ENCODE data around the gene TBC1D23. TPM values are rescaled to one million over a fixed set of nuclear protein-coding genes. Genes with fewer than 3 reads are reported as not detected.

Gene TBC1D23
- total and polyA plus RNA-seq, 8 donors = 7.0 to 79.5 (median 17.3) TPM

GRCh38 chr3:100268156-100268555 is 7.4 kb downstream of the TBC1D23 start:
- DNase-seq = no peak
- TF ChIP-seq POLR2A (IDR thresholded peaks at IDR 0.05) = no peak
- TF ChIP-seq POLR2AphosphoS5 (IDR thresholded peaks at IDR 0.05) = no peak
- no peak for TF ChIP-seq CTCF (IDR thresholded peaks at IDR 0.05)
- no peak for TF ChIP-seq EP300 (IDR thresholded peaks at IDR 0.05)
- H3K4me3 ChIP-seq = no peak overlapping the region
- H3K36me3 ChIP-seq = no peaks in the 10 kb centered on the region
- H3K27ac ChIP-seq = no peak overlapping the region
- intact Hi-C loops (cut with DNase I; ENCODE audit: low total_unique reads) = no loop called here
- H3K9me3 ChIP-seq = no peaks in the 10 kb centered on the region
- H3K27me3 ChIP-seq = no peaks in the 10 kb centered on the region
- peaks cover 4 to 74% (median 44%) of the 10 kb centered on the region in 4 donors for H3K4me1 ChIP-seq

GRCh38 chr3:100269001-100269400 is 8.2 kb downstream of the TBC1D23 start:
- no peak for TF ChIP-seq EP300 (IDR thresholded peaks at IDR 0.05)
- no peak for TF ChIP-seq CTCF (IDR thresholded peaks at IDR 0.05)
- no peak for TF ChIP-seq POLR2AphosphoS5 (IDR thresholded peaks at IDR 0.05)
- no peak for TF ChIP-seq POLR2A (IDR thresholded peaks at IDR 0.05)
- H3K27ac ChIP-seq = no peak overlapping the region
- no peak for DNase-seq
- 26 to 36% (median 31%) methylated on average over 2 of the region's 2 CpGs for WGBS, 5 donors
- H3K9me3 ChIP-seq = no peaks in the 10 kb centered on the region
- intact Hi-C loops (cut with DNase I; ENCODE audit: low total_unique reads) = no loop called here
- H3K27me3 ChIP-seq = no peaks in the 10 kb centered on the region
- no peaks in the 10 kb centered on the region for H3K36me3 ChIP-seq
- peaks cover 4 to 66% (median 36%) of the 10 kb centered on the region in 4 donors for H3K4me1 ChIP-seq
- H3K4me3 ChIP-seq = no peak overlapping the region

- WGBS, 5 donors = 48 to 70% (median 62%) methylated on average over 2 of the region's 2 CpGs
- Histone ChIP-seq H3K4me3 (no peak overlapping the region), H3K27me3 (no peaks in the 10 kb centered on the region), H3K9me3 (no peaks in the 10 kb centered on the region), H3K36me3 (no peaks in the 10 kb centered on the region), H3K27ac (peak overlapping the region in 1 of 5 donors; percentile 47), H3K4me1 (peaks cover 4 to 60% (median 32%) of the 10 kb centered on the region in 4 donors)
- TF ChIP-seq EP300 (IDR thresholded peaks at IDR 0.05) = no peak
- TF ChIP-seq POLR2AphosphoS5 (IDR thresholded peaks at IDR 0.05) = peak in 1 of 3 donors; percentile 54
- no peak for DNase-seq
- intact Hi-C loops (cut with DNase I; ENCODE audit: low total_unique reads) = no loop called here
Measured at GRCh38 chr3:100269410-100270214, 8.8 kb downstream of the TBC1D23 start.

GRCh38 chr3:100270215-100270583 is 9.4 kb downstream of the TBC1D23 start:
- no peak for DNase-seq
- H3K27ac ChIP-seq = peak overlapping the region in 1 of 5 donors; percentile 47

More at GRCh38 chr3:100270215-100270583, 9.4 kb downstream of the TBC1D23 start:
- TF ChIP-seq EP300 (IDR thresholded peaks at IDR 0.05) = no peak
- no peak for TF ChIP-seq POLR2A (IDR thresholded peaks at IDR 0.05)
- no peak for TF ChIP-seq CTCF (IDR thresholded peaks at IDR 0.05)
- no peak for TF ChIP-seq POLR2AphosphoS5 (IDR thresholded peaks at IDR 0.05)
- Histone ChIP-seq H3K9me3 (no peaks in the 10 kb centered on the region), H3K4me3 (no peak overlapping the region), H3K27me3 (no peaks in the 10 kb centered on the region), H3K36me3 (no peaks in the 10 kb centered on the region), H3K4me1 (peaks cover 4 to 55% (median 30%) of the 10 kb centered on the region in 4 donors)
- WGBS, 5 donors = 82 to 87% (median 85%) methylated on average over 2 of the region's 2 CpGs
- intact Hi-C loops (cut with DNase I; ENCODE audit: low total_unique reads) = no loop called here

All from stomach (tissue), 9 donors.